ENCODE results near the gene BUB1. TPM values are rescaled to one million over a fixed set of nuclear protein-coding genes. Genes with fewer than 3 reads are reported as not detected.

Gene BUB1
- total RNA-seq, 4 donors from 2014 or later = 1.3 to 15.1 (median 4.0) TPM

GRCh38 chr2:110650346-110650745 is 27.5 kb downstream of the BUB1 start:
- H3K27ac ChIP-seq = no peak overlapping the region
- H3K36me3 ChIP-seq = no peaks in the 10 kb centered on the region
- no peak overlapping the region for H3K4me3 ChIP-seq
- no peak for TF ChIP-seq EP300 (IDR thresholded peaks at IDR 0.05; ENCODE audit: low read depth)
- no peak for TF ChIP-seq POLR2AphosphoS5 (IDR thresholded peaks at IDR 0.05)
- TF ChIP-seq, protein P1, sequence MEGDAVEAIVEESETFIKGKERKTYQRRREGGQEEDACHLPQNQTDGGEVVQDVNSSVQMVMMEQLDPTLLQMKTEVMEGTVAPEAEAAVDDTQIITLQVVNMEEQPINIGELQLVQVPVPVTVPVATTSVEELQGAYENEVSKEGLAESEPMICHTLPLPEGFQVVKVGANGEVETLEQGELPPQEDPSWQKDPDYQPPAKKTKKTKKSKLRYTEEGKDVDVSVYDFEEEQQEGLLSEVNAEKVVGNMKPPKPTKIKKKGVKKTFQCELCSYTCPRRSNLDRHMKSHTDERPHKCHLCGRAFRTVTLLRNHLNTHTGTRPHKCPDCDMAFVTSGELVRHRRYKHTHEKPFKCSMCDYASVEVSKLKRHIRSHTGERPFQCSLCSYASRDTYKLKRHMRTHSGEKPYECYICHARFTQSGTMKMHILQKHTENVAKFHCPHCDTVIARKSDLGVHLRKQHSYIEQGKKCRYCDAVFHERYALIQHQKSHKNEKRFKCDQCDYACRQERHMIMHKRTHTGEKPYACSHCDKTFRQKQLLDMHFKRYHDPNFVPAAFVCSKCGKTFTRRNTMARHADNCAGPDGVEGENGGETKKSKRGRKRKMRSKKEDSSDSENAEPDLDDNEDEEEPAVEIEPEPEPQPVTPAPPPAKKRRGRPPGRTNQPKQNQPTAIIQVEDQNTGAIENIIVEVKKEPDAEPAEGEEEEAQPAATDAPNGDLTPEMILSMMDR (IDR thresholded peaks at IDR 0.05) = no peak
- TF ChIP-seq POLR2A (IDR thresholded peaks at IDR 0.05) = no peak
- no peaks in the 10 kb centered on the region for H3K27me3 ChIP-seq
- DNase-seq = no peak
- H3K4me1 ChIP-seq = no peaks in the 10 kb centered on the region
- intact Hi-C loops (cut with DNase I; ENCODE audit: low total_unique reads) (no loop called here), in situ Hi-C loops (cut with MboI; ENCODE audit: low pct_ligation_motif_present in 1 of 4, low pct_unique_long_range_greater_than_20kb in 1 of 4, low sequenced_read_pairs in 3 of 4) (no loop called here)
- H3K9me3 ChIP-seq = no peaks in the 10 kb centered on the region
- 97% methylated on average over 4 of the region's 4 CpGs; no CpG with 5 or more reads in 1 of the 2 donors for WGBS, 2 donors (ENCODE audit: low coverage in 1 of 2)

DNA sequence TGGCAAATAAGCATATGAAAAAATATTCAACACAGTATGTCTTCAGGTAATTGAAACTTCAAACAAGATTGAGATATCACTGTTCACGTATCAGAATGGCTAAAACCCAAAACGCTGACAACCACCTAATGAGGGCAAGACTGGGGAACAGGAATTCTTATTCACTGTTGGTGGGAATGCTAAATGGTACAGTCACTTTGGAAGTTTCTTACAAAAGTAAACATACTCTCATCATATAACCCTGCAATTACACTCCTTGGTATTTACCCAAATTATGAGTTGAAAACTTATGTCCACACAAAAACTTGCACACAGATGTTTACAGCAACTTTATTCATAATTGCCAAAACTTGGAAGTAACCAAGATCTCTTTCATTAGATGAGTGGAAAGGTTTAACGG is 30.1 kb downstream of the BUB1 start:
- no peak for TF ChIP-seq POLR2AphosphoS5 (IDR thresholded peaks at IDR 0.05)
- TF ChIP-seq POLR2A (IDR thresholded peaks at IDR 0.05) = no peak
- TF ChIP-seq, protein P1 (IDR thresholded peaks at IDR 0.05) = no peak
- TF ChIP-seq EP300 (IDR thresholded peaks at IDR 0.05; ENCODE audit: low read depth) = no peak
- intact Hi-C loops (cut with DNase I; ENCODE audit: low total_unique reads) = no loop called here

DNA sequence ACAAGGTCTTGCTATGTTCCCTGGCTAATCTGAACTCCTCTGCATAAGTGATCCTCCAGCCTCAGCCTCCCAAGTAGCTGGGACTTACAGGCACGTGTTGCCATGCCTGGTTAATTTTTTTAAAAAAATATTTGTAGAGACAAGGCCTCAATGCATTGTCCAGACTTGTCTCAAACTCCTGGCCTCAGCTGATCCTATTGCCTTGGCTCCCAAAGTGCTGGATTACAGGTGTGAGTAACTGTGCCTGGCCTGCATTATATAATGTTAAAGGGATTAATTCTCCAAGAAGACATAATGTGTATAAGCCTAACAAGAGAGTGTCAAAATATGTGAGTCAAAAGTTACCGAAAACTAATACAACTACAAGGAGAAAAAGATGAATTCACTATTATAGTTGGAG is 32.2 kb downstream of the BUB1 start:
- no peaks in the 10 kb centered on the region for H3K27me3 ChIP-seq
- TF ChIP-seq, protein P1 (IDR thresholded peaks at IDR 0.05) = no peak
- TF ChIP-seq EP300 (IDR thresholded peaks at IDR 0.05; ENCODE audit: low read depth) = no peak
- no peak for TF ChIP-seq POLR2AphosphoS5 (IDR thresholded peaks at IDR 0.05)
- TF ChIP-seq POLR2A (IDR thresholded peaks at IDR 0.05) = no peak
- H3K36me3 ChIP-seq = no peaks in the 10 kb centered on the region
- intact Hi-C loops (cut with DNase I; ENCODE audit: low total_unique reads) = no loop called here
- DNase-seq = no peak
- in situ Hi-C loops (cut with MboI; ENCODE audit: low pct_ligation_motif_present in 1 of 4, low pct_unique_long_range_greater_than_20kb in 1 of 4, low sequenced_read_pairs in 3 of 4) = no loop called here
- H3K4me1 ChIP-seq = no peaks in the 10 kb centered on the region
- H3K9me3 ChIP-seq = no peaks in the 10 kb centered on the region
- no peak overlapping the region for H3K27ac ChIP-seq
- 98% methylated on average over 2 of the region's 2 CpGs; no CpG with 5 or more reads in 1 of the 2 donors for WGBS, 2 donors (ENCODE audit: low coverage in 1 of 2)
- H3K4me3 ChIP-seq = no peak overlapping the region

More for the DNA sequence above, 30.1 kb downstream of the BUB1 start:
- Histone ChIP-seq H3K27ac (no peak overlapping the region), H3K27me3 (no peaks in the 10 kb centered on the region), H3K4me3 (no peak overlapping the region), H3K36me3 (no peaks in the 10 kb centered on the region), H3K4me1 (no peaks in the 10 kb centered on the region), H3K9me3 (no peaks in the 10 kb centered on the region)
- WGBS, 2 donors (ENCODE audit: low coverage in 1 of 2) = 75 to 77% methylated on average over 3 of the region's 3 CpGs
- no peak for DNase-seq
- in situ Hi-C loops (cut with MboI; ENCODE audit: low pct_ligation_motif_present in 1 of 4, low pct_unique_long_range_greater_than_20kb in 1 of 4, low sequenced_read_pairs in 3 of 4) = no loop called here

DNA sequence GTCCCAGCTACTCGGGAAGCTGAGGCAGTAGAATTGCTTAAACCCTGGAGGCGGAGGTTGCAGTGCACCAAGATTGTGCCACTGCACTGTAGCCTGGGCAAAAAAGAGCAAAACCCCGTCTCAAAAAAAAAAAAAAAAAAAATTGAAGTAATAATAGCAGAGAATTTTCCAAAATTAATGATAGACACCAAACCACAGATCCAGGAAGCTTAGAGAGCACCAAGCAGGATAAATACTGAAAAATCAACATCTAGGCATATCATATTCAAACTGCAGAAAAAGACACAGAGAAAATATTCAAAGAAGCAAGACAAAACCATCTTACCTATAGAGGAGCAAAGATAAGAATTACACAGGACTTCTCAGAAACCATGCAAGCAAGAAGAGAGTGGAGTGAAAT is 33.5 kb downstream of the BUB1 start:
- H3K36me3 ChIP-seq = no peaks in the 10 kb centered on the region
- no peak overlapping the region for H3K27ac ChIP-seq
- no peaks in the 10 kb centered on the region for H3K9me3 ChIP-seq
- DNase-seq = no peak
- no peak overlapping the region for H3K4me3 ChIP-seq
- TF ChIP-seq POLR2A (IDR thresholded peaks at IDR 0.05) = no peak
- TF ChIP-seq, protein P1 (IDR thresholded peaks at IDR 0.05) = no peak
- no peak for TF ChIP-seq POLR2AphosphoS5 (IDR thresholded peaks at IDR 0.05)
- TF ChIP-seq EP300 (IDR thresholded peaks at IDR 0.05; ENCODE audit: low read depth) = no peak
- H3K27me3 ChIP-seq = no peaks in the 10 kb centered on the region
- no peaks in the 10 kb centered on the region for H3K4me1 ChIP-seq
- in situ Hi-C loops (cut with MboI; ENCODE audit: low pct_ligation_motif_present in 1 of 4, low pct_unique_long_range_greater_than_20kb in 1 of 4, low sequenced_read_pairs in 3 of 4) (no loop called here), intact Hi-C loops (cut with DNase I; ENCODE audit: low total_unique reads) (no loop called here)
- 94 to 96% methylated on average over 3 of the region's 3 CpGs for WGBS, 2 donors (ENCODE audit: low coverage in 1 of 2)
